IPS-20b (cell line): ENCODE results near the gene RAD51B.
"Not testable (repeated sequence)": the region's sequence is repeated elsewhere in the genome, so short reads cannot be mapped to it uniquely, and the experiment has no call there.

Experiments used
- H3K27ac ChIP-seq: one replicate; pipeline ENCODE4 v1.5.1; 2013; ENCODE audit warnings: low read length
- H3K27me3 ChIP-seq: 2 replicates; pipeline ENCODE4 v1.6.1; 2013; ENCODE audit warnings: mild to moderate bottlenecking, low read length, inconsistent platforms; ENCODE audit not compliant: insufficient read depth
- H3K36me3 ChIP-seq: 2 replicates; pipeline ENCODE4 v1.6.1; 2013; ENCODE audit warnings: low read depth, mild to moderate bottlenecking, inconsistent platforms, low read length, moderate library complexity; ENCODE audit not compliant: insufficient read depth
- H3K4me1 ChIP-seq: 2 replicates; pipeline ENCODE4 v1.6.1; 2013; ENCODE audit warnings: mild to moderate bottlenecking, control low read depth, inconsistent platforms, low read length, moderate library complexity; ENCODE audit not compliant: insufficient read depth
- H3K4me3 ChIP-seq: 2 replicates; pipeline ENCODE4 v1.5.1; 2013; ENCODE audit warnings: mild to moderate bottlenecking, low read length, inconsistent platforms
- H3K9ac ChIP-seq: 2 replicates; pipeline ENCODE4 v1.6.1; 2013; ENCODE audit warnings: low read depth, mild to moderate bottlenecking, inconsistent platforms, low read length, moderate library complexity
- H3K9me3 ChIP-seq: 2 replicates; pipeline ENCODE4 v1.6.1; 2013; ENCODE audit warnings: mild to moderate bottlenecking, low read depth, low read length, inconsistent platforms; ENCODE audit not compliant: insufficient read depth

The RAD51B gene

DNA sequence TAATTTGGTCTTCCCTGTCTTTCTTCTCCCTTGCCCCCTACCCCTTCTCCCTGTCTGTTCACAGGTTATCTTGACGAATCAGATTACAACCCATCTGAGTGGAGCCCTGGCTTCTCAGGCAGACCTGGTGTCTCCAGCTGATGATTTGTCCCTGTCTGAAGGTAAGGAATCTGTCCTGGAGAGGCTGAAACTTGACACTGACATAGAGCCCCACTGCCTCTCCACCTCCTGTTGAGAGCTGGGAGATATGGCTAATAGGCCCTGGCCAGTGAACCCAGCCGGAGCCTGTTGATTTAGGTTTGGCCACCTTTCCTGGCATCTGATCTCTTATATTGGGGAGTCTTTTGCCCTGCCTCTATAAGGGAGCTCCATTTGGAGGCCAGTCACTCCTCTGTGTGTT, 472.2 kb downstream of the RAD51B start:
- Histone ChIP-seq H3K27me3 (no peaks in the 10 kb centered on the region), H3K36me3 (no peaks in the 10 kb centered on the region), H3K4me1 (peaks cover 27% of the 10 kb centered on the region), H3K9ac (no peak overlapping the region), H3K9me3 (no peaks in the 10 kb centered on the region), H3K27ac (no peak overlapping the region), H3K4me3 (no peak overlapping the region)

DNA sequence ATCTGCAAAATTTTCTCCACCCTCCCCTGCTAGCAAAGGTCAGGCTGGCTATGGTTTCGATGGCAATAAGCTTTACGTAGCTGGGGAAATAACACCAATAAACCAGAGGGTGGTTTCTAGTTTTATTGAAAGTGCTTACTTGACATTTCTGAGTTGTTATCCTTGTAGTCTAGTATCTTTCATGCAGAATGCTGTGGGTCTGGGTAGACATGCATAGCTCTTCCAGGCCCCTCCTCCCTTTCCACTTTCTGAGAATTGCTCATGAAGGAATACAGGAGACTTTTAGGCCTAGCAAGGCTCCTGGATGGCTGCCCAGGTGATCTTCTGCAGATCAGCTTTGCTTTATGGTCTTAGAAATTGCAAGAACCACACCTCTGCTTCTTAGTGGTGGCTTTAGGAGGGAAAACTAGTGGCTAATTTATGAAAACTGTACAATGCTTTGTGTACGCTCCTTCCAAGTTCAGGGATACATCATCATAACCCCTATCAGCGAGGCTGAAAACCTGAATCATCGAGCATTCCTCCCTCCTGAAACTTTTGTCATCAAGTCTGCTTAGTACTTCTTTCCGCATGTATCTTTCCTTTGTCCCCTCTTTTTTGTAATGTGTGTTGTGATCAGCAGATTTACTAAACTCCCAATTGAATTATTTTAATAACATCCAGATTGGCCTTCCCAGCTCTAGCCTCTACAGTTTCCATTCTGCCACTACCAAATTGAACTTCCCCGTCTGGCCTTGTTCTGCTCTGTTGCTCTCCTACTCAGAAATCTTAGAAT, 473.0 kb downstream of the RAD51B start:
- Histone ChIP-seq H3K9ac (no peak overlapping the region), H3K4me3 (no peak overlapping the region), H3K4me1 (peaks cover 27% of the 10 kb centered on the region), H3K27me3 (no peaks in the 10 kb centered on the region), H3K27ac (no peak overlapping the region), H3K9me3 (no peaks in the 10 kb centered on the region), H3K36me3 (no peaks in the 10 kb centered on the region)

DNA sequence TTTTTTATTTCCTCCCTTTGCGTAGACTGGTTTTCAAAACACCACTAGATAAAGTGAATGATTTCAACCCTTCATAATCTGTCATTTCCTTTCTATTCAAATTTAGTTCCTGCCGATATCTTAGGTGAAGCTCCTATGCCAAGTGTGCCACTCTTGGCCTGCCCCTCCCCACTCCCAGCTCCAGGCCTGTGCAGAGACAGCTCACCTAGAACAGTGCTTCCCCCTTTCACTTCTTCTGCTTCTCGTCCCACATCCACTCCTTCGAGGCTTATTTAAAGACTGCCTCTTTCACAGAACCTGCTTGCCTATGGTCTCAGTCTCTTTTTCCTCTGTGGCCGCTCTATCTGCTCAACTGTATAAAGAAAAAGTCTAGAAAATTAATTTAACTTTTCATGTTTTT, 473.8 kb downstream of the RAD51B start:
- Histone ChIP-seq H3K27ac (no peak overlapping the region), H3K9ac (no peak overlapping the region), H3K27me3 (no peaks in the 10 kb centered on the region), H3K4me1 (peaks cover 30% of the 10 kb centered on the region), H3K9me3 (no peaks in the 10 kb centered on the region), H3K36me3 (no peaks in the 10 kb centered on the region), H3K4me3 (no peak overlapping the region)

GRCh38 chr14:68295316-68295816, 475.8 kb downstream of the RAD51B start:
- Histone ChIP-seq H3K4me3 (no peak overlapping the region), H3K36me3 (no peaks in the 10 kb centered on the region), H3K27me3 (no peaks in the 10 kb centered on the region), H3K9me3 (no peaks in the 10 kb centered on the region), H3K4me1 (peaks cover 30% of the 10 kb centered on the region), H3K9ac (no peak overlapping the region), H3K27ac (no peak overlapping the region)

- Histone ChIP-seq H3K36me3 (no peaks in the 10 kb centered on the region), H3K27ac (no peak overlapping the region), H3K27me3 (no peaks in the 10 kb centered on the region), H3K9me3 (peaks cover 2% of the 10 kb centered on the region; the same call in 1 of the 2 replicates), H3K4me3 (no peak overlapping the region), H3K4me1 (peaks cover 24% of the 10 kb centered on the region), H3K9ac (no peak overlapping the region)
Measured at GRCh38 chr14:68297039-68297438, 477.5 kb downstream of the RAD51B start.

- H3K4me3 ChIP-seq = no peak overlapping the region
- H3K9ac ChIP-seq = no peak overlapping the region; the same call in 1 of the 2 replicates
- peaks cover 6% of the 10 kb centered on the region; the same call in 1 of the 2 replicates for H3K9me3 ChIP-seq
- H3K27ac ChIP-seq = no peak overlapping the region
- H3K36me3 ChIP-seq = no peaks in the 10 kb centered on the region
- H3K4me1 ChIP-seq = peaks cover 14% of the 10 kb centered on the region; the same call in 1 of the 2 replicates
- no peaks in the 10 kb centered on the region for H3K27me3 ChIP-seq
Measured at GRCh38 chr14:68297876-68298468, 478.4 kb downstream of the RAD51B start.

- peaks cover 6% of the 10 kb centered on the region; the same call in 1 of the 2 replicates for H3K9me3 ChIP-seq
- peaks cover 3% of the 10 kb centered on the region; the same call in 1 of the 2 replicates for H3K4me1 ChIP-seq
- no peak overlapping the region for H3K27ac ChIP-seq
- H3K36me3 ChIP-seq = no peaks in the 10 kb centered on the region
- H3K9ac ChIP-seq = no peak overlapping the region
- H3K27me3 ChIP-seq = no peaks in the 10 kb centered on the region
- no peak overlapping the region for H3K4me3 ChIP-seq
Measured at GRCh38 chr14:68300608-68301007, 481.0 kb downstream of the RAD51B start.

DNA sequence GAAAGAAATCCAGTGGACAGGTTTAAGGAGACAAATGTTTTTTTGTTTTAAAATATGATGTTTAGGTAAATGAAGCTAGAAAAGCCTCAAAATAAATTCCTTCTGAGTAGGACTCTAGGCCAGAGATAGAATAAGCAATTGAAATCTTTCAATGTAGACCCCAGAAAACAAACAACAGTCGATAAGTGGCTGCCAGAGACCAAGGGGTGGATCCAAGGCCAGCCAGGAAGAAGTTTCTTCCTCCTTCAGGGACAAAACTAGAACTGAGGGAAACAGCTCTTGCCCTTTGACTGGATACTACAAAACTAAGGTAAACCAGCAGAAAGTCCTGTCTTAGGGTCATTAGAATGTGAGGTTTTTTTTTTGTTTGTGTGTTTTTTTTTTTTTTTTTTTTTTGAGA, 481.6 kb downstream of the RAD51B start:
- H3K4me1 ChIP-seq = peaks cover 3% of the 10 kb centered on the region; the same call in 1 of the 2 replicates
- H3K27ac ChIP-seq = no peak overlapping the region
- H3K9me3 ChIP-seq = peaks cover 6% of the 10 kb centered on the region; the same call in 1 of the 2 replicates
- H3K4me3 ChIP-seq = no peak overlapping the region
- H3K27me3 ChIP-seq = no peaks in the 10 kb centered on the region
- no peak overlapping the region for H3K9ac ChIP-seq
- H3K36me3 ChIP-seq = no peaks in the 10 kb centered on the region

GRCh38 chr14:68302938-68303337, 483.4 kb downstream of the RAD51B start:
- H3K27ac ChIP-seq, H3K4me1 ChIP-seq, H3K9ac ChIP-seq, H3K4me3 ChIP-seq, H3K36me3 ChIP-seq, H3K27me3 ChIP-seq, H3K9me3 ChIP-seq: not testable (repeated sequence)

DNA sequence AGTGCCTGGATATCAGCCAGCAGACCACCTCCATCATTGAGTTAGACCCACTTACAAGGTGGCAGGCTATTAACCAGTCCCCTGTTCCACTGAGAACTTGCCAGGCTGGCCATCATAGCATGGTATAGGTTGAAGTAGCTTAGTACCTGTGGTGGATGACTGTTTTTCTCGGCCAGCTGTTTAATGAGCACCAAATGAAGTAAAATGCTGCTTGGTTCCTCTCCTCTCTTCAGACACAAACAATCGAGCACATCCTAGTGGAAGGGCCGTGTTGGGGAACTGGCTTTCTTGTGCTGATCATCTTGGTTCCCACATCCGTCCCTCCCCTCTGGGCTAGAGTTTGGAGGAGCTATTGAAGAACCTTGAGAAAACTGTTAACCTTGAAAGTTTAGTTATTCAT, 486.2 kb downstream of the RAD51B start:
- H3K9ac ChIP-seq = no peak overlapping the region
- peaks cover 4% of the 10 kb centered on the region; the same call in 1 of the 2 replicates for H3K4me1 ChIP-seq
- H3K36me3 ChIP-seq = no peaks in the 10 kb centered on the region
- H3K9me3 ChIP-seq = peaks cover 6% of the 10 kb centered on the region; the same call in 1 of the 2 replicates
- H3K27ac ChIP-seq = no peak overlapping the region
- no peak overlapping the region for H3K4me3 ChIP-seq
- no peaks in the 10 kb centered on the region for H3K27me3 ChIP-seq

GRCh38 chr14:68306265-68306933, 486.8 kb downstream of the RAD51B start:
- no peak overlapping the region for H3K4me3 ChIP-seq
- peaks cover 6% of the 10 kb centered on the region; the same call in 1 of the 2 replicates for H3K9me3 ChIP-seq
- peaks cover 4% of the 10 kb centered on the region; the same call in 1 of the 2 replicates for H3K4me1 ChIP-seq
- no peaks in the 10 kb centered on the region for H3K27me3 ChIP-seq
- no peak overlapping the region for H3K9ac ChIP-seq
- no peaks in the 10 kb centered on the region for H3K36me3 ChIP-seq
- no peak overlapping the region for H3K27ac ChIP-seq
